OCI-LY7 (cell line): Measurements from ENCODE around the gene PPP1R14C.

Experiments used
- EZH2phosphoT487 ChIP-seq: fragments of 200-600 bp; sonication (generic); IDR thresholded peaks from 2 replicates; pipeline ENCODE4 v1.6.1; 2018; ENCODE audit warnings: low read depth, borderline replicate concordance, mild to moderate bottlenecking, mixed run types, antibody characterized with exemption, low read length, moderate library complexity, mixed read lengths
- TF ChIP-seq, protein P1 (sequence below): fragments of 200-600 bp; sonication (generic); conservative IDR thresholded peaks from 2 replicates; pipeline ENCODE4 v1.5.1; 2014; ENCODE audit warnings: mild to moderate bottlenecking, antibody characterized with exemption, low read length, moderate library complexity, mixed read lengths

DNA sequence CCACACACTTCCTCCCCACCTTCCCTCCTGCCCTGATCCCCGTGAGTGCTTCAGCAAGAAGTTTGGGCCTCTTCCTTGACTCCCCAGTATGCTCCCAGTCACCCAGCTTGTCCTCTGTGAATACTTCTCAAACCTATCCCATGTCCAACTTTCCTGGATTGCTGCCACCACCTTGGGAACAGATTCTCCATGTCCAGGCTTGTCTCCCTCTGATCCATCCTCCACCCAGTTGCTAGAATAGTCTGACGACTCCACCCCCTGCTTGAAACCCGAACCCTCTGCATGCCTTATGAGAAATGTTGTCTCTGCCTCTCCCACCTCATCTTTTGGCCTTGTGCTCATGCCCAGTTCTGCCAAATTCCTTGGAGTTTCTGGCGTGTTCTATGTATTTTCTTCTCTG lies 108.0 kb downstream of the PPP1R14C start:
- TF ChIP-seq, protein P1, sequence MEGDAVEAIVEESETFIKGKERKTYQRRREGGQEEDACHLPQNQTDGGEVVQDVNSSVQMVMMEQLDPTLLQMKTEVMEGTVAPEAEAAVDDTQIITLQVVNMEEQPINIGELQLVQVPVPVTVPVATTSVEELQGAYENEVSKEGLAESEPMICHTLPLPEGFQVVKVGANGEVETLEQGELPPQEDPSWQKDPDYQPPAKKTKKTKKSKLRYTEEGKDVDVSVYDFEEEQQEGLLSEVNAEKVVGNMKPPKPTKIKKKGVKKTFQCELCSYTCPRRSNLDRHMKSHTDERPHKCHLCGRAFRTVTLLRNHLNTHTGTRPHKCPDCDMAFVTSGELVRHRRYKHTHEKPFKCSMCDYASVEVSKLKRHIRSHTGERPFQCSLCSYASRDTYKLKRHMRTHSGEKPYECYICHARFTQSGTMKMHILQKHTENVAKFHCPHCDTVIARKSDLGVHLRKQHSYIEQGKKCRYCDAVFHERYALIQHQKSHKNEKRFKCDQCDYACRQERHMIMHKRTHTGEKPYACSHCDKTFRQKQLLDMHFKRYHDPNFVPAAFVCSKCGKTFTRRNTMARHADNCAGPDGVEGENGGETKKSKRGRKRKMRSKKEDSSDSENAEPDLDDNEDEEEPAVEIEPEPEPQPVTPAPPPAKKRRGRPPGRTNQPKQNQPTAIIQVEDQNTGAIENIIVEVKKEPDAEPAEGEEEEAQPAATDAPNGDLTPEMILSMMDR: no peak
- TF ChIP-seq EZH2phosphoT487: no peak
